GM19372 (cell line): ENCODE results near the gene KRTAP5-11.
"Not testable (repeated sequence)": the region's sequence is repeated elsewhere in the genome, so short reads cannot be mapped to it uniquely, and the experiment has no call there.

Experiments
- ATAC-seq: cut with Tn5 transposase; IDR thresholded peaks from one replicate; pipeline ENCODE4 v1.9.1; 2021; ENCODE audit warnings: mild to moderate bottlenecking, low read depth, moderate library complexity; ENCODE audit not compliant: unreplicated experiment

KRTAP5-11 gene

DNA sequence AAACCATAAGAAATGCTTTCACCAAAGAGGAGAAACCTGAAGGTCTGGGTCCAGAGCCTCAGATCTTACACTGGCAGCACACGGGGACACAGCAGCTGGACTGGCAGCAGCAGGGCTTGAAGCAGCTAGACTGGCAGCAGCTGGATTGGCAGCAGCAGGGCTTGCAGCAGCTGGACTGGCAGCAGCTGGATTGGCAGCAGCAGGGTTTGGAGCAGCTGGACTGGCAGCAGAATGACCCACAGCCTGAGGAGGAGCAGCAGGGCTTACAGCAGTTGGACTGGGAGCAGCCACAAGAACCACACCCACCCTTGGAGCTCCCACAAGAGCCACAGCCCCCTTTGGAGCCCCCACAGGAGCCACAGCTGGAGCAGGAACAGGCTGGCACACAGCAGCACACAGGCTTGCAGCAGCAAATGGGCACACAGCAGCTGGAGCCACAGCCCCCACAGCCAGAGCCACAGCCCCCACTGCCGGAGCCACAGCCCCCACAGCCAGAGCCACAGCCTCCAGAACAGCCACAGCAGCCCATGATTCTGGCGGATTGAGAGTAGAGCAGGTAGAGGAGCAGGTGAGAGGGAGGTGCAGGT lies at the start of gene KRTAP5-11:
Gene KRTAP5-11, minus strand, starts transcription at position 567 of the 587 bp plus-strand sequence. Its CDS starts 38 bp downstream, at position 529.
- no peak for ATAC-seq

DNA sequence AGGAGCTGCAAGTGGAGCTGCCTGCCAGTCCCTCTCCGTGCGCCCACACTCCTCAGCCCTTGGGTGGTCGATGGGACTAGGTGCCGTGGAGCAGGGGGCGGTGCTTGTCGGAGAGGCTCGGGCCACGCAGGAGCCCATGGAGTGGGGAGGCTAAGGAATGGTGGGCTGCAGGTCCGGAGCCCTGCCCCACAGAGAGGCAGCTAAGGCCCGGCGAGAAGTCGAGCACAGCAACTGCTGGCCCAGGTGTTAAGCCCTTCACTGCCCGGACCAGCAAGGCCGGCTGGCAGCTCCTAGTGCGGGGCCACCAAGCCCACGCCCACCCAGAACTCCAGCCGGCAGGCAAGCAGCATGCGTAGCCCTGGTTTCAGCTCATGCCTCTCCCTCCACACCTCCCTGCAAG lies 48.9 kb upstream of the KRTAP5-11 start:
- not testable (repeated sequence) for ATAC-seq

DNA sequence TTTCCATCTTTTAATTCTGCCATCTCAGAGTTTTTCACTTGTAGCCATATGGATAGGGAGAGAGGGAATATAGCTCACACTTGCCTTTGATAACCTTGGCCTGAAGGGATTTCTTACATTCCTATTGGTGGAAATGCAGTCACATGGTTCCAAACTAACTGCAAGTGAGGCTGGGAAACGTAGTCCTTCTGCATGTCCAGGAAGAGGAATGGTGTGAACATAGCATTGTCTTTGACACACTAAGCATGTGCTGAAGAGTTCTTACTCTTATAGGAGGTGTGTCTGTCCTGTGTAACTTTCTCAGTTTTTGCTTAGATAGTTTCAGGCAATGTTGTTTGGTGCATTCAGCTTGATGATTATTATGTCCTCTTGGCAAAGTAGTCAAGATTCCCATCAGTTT lies 47.4 kb upstream of the KRTAP5-11 start:
- ATAC-seq = not testable (repeated sequence)

GRCh38 chr11:71628943-71629342 lies 46.3 kb upstream of the KRTAP5-11 start:
- ATAC-seq = not testable (repeated sequence)

GRCh38 chr11:71623226-71623625 lies 40.6 kb upstream of the KRTAP5-11 start:
- ATAC-seq = not testable (repeated sequence)

GRCh38 chr11:71622561-71622960 lies 39.9 kb upstream of the KRTAP5-11 start:
- ATAC-seq = not testable (repeated sequence)

GRCh38 chr11:71615003-71615402 lies 32.3 kb upstream of the KRTAP5-11 start:
- ATAC-seq = not testable (repeated sequence)

GRCh38 chr11:71614366-71614917 lies 31.8 kb upstream of the KRTAP5-11 start:
- not testable (repeated sequence) for ATAC-seq

DNA sequence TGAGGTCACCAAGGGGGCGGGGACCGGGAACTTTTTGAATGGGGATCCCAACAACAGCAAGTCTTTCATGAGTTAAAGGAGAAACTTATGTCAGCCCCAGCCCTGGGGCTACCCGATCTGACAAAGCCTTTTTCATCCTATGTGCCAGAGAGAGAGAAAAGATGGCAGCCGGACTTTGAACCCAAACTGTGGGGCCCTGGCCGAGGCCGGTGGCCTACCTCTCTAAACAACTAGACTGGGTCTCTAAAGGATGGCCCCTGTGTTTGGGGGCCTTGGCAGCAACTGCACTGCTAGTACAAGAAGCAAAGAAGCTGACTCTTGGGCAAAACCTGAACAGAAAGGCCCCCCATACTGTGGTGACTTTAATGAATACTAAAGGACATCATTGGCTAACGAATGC lies 31.3 kb upstream of the KRTAP5-11 start:
- not testable (repeated sequence) for ATAC-seq

DNA sequence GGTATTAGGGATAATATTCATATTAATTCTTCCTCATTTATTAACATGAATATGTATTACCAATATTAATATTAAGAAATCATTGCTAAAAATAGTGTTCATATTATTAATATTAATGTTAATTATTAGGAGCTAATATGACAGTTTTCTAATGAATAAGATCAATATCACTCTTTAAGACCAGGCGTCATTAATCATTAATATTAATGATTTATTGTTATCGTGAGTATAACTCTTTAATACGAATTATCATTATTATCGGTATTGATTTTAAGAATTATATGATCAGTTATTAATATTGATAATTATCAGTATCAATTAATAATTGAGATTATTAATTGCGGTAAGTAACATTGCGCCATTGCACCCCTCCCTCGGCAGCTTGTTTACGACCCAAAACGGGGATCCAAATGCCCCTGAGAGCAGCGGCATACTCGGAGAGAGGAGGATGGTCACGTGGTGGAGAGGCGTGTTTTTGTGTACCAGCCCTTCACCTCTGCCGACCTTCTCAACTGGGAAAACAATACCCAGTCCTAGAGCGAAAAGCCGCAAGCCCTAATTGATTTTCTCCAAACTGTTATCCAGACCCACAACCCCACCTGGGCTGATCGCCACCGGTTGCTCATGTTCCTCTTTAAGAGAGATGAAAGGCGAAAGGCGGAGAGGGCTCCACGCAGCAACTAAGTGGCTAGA lies 28.7 kb upstream of the KRTAP5-11 start:
- not testable (repeated sequence) for ATAC-seq

GRCh38 chr11:71608272-71608671 lies 25.6 kb upstream of the KRTAP5-11 start:
- ATAC-seq = not testable (repeated sequence)

- not testable (repeated sequence) for ATAC-seq
Measured at GRCh38 chr11:71607520-71608216, 25.0 kb upstream of the KRTAP5-11 start.

GRCh38 chr11:71606853-71607519 lies 24.3 kb upstream of the KRTAP5-11 start:
- ATAC-seq = not testable (repeated sequence)

GRCh38 chr11:71604798-71605488 lies 22.3 kb upstream of the KRTAP5-11 start:
- not testable (repeated sequence) for ATAC-seq

DNA sequence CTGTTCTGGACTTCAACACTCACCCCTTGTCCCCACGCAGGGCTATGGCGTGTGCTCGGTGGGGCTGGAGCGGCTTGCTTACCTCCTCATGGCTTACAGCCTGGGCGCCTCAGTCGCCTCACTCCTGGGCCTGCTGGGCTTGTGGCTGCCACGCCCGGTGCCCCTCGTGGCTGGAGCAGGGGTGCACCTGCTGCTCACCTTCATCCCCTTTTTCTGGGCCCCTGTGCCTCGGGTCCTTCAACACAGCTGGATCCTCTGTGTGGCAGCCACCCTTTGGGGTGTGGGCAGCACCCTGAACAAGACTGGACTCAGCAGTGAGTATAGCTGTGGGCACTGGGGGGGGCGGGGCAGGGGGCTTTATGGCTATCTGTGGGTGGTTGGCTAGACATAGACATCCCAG lies 20.5 kb upstream of the KRTAP5-11 start:
- not testable (repeated sequence) for ATAC-seq

- not testable (repeated sequence) for ATAC-seq
Measured at GRCh38 chr11:71589546-71589920, 6.9 kb upstream of the KRTAP5-11 start.

DNA sequence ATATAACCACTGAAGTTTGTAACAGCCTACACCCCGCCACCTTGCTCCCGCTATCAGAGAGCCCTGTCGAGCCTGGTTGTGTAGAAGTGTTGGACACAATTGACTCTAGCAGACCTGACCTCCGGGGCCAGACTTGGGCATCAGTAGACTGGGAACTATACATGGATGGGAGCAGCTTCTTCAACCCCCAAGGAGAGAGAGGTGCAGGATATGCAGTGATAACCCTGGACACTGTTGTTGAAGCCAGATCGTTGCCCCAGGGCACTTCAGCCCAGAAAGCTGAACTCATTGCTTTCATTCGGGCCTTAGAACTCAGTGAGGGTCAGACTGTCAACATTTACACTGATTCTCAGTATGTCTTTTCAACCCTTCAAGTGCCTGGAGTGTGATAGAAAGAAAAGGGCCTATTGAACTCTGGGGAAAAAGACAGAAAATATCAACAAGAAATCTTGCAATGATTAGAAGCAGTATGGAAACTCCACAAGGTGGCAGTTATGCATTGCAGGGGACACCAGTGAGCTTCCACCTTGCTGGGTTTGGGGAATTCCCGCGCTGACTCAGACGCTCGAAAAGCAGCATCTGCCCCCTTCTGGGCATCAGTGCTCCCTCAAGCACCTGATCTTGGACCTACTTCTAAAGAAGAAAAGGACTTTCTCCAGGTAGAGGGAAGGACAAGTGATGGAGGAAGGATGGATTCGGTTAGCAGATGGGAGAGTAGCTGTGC lies 6.3 kb upstream of the KRTAP5-11 start:
- ATAC-seq = not testable (repeated sequence)

DNA sequence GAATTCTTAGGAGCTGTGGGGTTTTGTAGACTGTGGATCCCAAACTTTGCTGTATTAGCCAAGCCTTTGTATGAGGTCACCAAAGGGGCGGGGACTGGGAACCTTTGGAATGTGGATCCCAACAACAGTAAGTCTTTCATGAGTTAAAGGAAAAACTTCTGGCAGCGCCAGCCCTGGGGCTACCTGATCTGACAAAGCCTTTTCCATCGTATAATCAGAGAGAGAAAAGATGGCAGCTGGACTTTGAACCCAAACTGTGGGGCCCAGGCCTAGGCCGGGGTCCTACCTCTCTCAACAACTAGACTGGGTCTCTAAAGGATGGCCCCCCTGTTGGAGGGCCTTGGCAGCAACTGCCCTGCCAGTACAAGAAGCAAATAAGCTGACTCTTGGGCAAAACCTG lies 5.6 kb upstream of the KRTAP5-11 start:
- not testable (repeated sequence) for ATAC-seq

DNA sequence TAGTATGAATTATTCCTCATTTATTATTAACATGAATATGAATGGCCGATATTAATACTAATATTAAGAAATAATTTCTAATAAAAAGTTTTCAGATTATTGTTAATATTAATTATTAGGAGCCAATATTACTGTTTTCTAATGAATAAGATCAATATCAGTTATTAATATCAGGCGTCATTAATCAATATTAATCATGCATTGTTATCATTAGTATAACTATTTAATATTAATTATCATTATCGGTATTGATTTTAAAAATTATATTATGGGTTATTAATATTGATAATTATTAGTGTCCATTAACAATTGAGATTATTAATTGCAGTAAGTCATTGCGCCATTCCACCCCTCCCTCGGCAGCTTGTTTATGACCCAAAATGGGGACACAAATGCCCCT lies 3.0 kb upstream of the KRTAP5-11 start:
- not testable (repeated sequence) for ATAC-seq
